ENCODE data around the gene GAREM2.

The GAREM2 gene

DNA sequence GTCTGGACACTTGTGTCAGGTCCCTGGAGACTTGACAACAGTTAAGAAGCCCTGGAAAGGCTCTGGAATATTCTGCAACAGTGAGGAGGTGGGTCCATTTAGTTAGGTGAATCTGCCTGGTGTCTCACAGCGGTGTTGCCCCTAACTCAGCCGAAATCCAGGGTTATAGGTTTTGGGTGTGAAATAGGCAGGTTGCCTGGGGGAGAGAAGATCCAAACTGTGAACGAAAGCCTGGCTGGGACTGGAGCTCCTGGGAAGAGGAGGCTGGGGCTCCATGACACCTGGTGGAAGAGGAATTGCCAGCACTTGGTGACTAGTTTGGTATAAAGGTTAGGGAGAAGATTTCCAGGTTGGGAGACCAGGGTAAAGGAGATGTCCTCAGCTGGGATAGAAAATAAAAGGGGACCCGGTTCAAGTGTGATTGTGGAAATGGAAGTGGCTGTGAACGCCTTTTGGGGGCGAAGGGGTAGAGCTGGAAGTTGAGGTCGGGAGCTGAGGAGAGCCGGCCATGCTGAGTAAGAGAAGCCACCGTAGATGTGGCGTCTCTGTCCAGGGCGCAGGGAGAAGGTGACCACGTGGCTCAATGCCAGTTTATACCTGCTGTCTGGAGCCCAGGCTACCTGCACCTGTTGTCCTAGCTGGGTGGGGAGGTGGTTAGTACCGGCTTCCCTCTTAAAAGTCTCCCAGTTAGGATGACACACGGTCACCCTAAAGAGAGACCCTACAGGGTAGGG is 3.0 kb upstream of the GAREM2 start:
- DNase-seq, result no peak

DNA sequence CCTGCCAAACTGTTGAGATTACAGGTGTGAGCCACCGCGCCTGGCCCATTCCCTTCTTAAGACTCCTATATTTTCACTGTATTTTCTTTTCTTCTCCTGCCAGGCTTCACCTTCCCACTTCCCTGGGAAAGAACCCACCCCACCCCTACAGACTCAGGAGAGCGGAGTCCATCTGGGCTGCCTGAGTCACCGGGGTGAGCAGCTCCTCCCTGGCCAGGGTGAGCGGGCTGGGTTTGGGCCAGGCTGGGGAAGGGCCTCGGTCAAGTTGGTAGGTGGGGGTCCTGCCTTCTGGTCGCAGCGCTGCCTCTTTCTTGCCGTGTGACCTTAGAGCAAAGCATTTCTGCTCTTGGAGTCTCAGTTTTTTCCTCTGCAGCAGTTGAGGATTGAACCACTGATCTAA is 2.1 kb upstream of the GAREM2 start:
- no peak for DNase-seq

DNA sequence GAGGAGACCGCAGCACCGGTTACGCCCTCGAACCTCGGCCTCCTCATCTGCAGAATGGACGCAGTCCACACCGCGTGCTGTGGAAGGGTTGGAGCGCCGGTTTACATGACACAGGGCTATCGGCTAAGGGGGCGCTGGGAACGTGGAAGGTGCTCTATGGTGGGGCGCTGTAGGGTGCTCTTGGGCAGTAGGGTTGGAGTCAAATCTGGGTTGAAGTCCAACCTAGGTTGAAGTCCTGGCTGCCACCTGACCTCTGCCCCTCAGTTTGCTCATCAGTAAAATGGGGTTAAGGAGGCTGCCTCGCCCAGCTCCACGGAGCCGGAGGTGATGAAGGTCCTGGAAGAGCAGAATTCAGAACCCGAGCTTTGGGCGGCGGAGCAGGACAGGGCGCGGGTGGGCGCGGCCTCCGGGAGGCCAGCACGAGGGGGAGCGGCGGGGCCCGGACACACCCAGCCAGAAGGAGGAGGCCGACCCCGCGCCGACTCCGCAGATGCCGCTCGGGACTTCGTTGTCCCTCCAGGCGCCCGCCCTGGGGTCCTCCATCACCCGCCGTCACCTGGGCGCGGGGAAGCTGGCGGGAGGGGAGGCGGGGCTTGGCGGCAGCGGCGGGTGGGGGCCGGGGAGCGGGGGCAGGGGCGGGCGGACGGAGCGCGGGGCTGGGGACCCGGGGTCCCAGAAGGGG is 558 bp upstream of the GAREM2 start:
- no peak for DNase-seq

DNA sequence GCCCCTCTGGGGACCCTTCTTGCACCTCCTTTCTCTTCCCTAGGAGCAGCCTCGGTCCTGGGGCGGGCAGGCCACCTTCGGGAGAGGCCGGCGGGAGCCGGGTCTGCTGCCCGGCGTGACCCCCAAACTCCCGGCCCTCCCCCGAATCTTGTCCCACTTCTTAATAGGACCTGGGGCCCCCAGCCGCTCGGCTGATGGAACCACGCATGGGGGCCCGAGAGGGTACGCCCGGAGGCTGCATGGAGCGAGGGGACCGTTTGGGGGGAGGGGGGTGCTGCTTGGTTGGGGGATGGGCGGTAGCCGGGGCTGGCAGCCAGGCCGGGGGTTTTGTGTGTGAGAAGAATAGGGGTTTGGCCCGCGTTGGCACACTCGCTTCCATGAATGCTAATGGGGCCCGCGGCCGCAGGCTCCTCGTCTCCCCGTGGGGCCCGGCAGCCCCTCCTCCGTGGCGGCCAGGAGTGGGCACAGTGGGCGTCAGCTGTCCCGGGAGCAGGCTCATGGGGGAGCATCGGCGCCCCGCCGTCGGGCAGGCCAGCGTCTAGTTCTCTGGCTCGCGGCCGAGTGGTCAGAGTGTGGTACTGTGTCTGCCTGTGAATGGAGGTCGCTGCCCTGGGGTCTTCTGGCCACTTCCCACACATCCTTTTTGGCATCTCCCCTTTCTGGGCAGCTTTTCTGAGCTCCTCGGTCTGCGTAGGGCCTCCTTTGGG is 1.0 kb downstream of the GAREM2 start:
- no peak for DNase-seq

DNA sequence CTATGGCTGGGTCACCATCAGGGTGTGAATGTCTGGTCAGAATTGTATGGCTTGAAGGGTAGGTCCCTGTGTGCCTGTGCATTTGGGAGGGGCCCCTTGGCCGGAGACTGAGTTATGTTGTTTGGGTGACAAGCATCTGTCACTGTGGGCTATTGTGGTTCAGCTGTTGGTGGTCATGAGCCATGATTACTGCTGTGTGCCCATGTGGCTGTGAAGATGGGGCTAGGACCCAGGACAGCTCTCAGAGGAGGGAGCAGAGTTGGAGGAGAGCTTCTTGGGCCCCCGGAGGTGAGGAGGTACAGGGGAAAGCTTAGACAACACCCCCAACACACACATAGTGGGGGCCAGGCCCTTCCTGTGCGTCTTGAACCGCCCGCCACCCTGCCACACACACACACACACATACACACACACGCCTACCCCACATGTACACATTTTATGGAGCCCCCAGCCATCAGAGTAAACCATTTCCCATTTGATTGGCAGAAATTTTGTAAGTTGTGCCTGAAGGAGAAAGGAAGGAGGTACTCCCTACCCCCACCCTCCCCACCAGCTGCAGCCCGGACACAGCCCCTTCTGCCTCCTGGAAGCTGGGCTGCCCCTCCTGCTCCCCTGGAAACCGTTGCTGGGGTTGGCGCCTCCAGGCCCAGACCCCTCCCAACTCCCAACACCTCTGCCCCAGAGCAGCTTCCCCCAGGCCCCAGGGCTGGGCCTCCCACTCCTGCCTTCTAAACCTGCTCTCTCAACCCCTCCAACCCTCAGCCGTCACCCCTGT is 2.0 kb downstream of the GAREM2 start:
- DNase-seq, result no peak

DNA sequence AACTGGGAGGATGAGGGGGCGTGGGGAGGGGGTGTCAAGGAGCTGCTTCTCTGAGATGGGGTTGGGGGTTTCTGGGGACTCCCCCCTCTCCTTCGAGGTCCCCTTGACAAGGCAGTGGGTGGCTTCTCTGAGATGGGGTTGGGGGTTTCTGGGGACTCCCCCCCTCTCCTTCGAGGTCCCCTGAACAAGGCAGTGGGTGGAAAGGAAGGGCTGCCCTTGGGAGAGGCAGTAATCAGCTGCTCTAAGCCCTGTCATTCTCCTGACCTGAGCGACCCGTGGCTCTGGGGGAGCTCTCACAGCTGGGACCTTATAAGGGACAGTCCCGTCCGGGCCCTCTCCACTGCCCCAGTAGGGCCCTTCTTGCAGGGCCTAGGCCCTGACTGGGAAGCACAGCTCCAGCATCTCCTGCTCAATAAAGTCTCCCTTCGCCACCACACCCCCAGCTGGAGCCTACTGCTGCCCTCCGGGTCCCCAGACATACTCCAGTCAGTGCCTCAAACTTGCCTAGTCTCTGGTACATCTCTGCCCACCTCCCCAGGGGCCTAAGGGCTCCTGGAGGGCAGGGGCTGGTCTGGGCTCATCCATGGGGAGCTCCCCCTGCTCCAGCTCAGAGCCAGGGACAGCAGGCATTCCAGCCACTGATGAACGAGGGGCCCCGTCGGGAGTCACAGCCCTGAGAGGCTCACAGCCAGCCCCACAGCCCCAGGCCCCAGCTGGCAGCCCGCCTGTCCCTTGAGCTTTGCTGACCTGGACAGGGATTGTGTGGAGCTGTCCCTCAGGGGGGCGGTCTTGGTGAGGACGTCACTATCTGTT is 2.8 kb downstream of the GAREM2 start:
- DNase-seq, result no peak

DNA sequence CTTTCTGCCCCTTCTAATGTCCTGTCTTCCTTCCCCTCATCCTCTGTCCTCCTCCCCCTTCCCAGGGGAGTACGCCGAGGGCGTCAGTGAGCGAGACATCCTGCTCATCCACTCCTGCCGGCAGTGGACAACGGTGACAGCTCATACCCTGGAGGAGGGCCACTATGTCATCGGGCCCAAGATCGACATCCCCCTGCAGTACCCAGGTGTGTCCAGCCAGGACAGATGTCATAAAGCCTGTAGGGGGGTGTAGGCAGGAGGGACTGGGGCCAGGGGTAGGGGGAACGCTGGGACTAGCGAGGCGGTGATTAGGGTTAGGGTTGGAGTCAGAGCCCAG is 3.4 kb downstream of the GAREM2 start:
- no peak for DNase-seq

DNA sequence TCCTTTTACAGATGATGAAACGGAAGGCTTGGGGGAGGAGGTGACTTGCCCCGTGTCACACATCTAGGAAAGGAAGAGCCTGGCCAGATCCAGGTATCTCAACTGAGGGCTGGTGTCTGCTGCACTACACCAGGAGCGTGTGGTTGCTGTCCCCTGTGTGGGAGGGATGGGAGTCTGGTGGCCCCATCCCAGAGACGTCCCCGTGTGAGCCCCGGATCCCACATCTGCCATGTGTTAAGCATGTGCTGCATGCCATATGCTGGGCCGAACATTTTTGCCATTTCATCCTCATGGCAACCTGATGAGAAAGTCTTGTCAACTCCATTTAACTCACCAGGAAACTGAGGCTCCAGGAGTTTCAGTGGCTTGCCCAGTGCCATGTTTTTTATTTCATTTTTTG is 4.2 kb downstream of the GAREM2 start:
- no peak for DNase-seq

DNA sequence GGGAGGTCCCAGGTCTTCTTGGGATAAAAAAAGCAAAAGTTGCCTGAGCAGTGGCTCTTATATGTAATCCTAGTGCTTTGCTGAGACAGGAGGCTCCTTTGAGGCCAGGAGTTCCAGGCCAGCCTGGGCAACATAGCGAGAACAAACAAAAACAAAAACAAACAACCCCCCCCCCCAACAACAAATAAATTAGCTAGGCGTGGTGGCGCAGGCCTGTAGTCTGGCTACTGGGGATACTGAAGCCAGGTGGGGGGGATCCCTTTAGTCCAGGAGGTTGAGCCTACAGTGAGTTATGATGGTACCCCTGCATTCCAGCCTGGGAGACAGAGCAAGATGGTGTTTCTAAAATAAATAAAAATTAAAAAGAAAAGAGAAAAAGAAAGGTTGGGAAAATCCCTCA is 5.4 kb downstream of the GAREM2 start:
- no peak for DNase-seq

DNA sequence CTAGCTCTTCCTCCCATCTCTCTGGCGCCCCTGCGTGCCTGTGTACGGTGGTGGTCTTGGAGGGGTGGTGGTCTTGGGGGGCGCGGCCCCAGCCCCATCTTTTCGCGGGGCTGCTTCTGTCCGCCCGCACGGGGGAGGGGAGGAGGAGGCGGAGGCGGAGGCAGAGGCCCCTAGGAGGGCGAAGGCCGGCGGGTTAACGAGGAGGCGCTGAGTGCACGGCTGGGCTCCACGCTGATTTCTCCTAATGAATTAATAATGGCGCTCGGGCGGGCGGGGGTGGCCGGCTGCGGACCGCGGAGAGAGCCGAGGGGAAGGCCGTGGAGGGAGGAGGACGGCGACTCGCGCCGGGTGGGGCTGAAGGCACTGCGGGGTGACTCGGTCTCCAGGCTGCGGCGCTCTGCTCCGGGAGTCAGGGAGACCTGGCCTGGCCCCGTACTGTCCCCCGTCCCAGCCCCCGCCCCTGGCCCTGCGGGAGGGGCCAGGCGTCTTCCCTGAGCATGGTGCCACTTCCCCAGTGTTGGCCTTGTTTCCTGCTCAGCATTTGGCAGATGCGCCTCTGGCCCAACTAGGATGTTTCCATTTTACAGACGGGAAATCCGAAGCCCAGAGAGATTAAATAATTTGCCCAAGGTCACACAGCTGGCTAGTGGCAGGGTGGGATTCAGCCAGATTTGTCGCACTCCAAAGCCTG is 6.0 kb downstream of the GAREM2 start:
- peak in 1 of 2 experiments; percentile 16 for DNase-seq

DNA sequence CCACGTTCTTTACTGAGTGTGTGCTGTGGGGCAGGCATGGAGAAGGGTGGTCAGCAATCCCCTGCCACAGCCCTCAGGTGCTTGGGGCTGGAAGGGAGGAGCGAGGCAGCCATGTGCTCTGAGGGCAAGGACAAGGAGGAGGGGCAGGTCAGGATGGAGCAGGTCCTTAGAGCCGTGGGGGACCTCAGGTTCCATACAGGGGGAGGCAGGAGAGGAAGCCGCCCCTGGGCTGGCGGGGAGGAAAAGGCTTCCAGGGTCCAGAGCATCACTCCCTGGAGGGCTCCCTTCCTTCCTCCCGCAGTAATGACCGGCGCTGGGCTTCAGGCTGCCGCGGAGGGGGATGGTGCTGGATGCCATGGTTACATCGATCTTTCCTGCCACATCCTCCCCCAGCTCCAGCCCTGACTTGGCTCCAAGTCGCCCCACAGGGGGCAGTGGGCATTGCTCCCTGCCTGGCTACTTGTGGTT is 6.6 kb downstream of the GAREM2 start:
- peak in 1 of 2 experiments; percentile 17 for DNase-seq

DNA sequence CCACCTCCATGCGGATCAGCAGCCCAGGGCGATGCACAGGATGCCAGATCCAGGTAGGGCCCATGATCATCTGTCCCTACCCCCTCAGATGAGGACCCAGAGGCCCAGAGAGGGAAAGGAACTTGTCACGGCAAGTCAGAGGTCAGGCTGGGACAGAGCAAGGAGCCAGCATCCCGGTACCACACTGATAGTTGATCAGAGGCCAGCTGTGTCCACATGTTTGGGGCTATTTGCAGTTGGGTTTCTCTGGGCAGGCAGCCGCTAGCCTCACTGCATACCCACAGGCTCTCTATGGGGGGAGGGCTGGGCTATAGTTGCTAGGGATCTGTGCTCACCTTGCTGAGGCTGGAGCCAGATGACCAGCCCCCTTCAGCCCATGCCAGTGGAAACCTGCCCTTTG is 9.6 kb downstream of the GAREM2 start:
- no peak for DNase-seq

DNA sequence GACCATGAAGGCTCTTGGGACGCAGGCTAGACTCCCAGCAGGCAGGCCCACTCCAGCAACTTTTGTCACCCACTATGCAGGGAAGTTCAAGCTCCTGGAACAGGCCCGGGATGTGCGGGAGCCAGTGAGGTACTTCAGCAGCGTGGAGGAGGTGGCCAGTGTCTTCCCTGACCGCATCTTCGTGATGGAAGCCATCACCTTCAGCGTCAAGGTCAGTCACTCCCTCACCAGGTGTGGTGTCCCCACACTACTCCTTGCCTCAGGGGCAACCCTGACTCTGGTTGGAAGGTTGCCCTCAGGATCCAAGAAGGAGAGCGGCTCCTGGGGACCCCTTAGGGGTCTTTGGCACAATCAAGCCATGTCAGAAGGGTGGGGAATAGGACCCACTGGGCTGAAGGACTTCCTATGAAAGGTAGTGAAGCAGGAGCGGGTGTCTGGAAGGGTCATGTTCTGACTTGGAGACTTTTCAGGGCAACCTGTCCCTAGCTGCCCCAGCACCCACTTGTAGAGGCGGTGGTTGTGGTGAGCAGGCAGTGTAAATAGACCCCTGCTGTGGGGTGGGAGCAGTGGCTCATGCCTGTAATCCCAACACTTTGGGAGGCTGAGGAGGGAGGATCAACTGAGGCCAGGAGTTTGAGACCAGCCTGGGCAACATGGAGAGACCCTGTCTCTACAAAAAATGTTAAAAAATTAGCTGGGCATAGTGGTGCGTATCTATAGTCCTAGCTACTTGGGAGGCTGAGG is 10.2 kb downstream of the GAREM2 start:
- DNase-seq, result no peak

DNA sequence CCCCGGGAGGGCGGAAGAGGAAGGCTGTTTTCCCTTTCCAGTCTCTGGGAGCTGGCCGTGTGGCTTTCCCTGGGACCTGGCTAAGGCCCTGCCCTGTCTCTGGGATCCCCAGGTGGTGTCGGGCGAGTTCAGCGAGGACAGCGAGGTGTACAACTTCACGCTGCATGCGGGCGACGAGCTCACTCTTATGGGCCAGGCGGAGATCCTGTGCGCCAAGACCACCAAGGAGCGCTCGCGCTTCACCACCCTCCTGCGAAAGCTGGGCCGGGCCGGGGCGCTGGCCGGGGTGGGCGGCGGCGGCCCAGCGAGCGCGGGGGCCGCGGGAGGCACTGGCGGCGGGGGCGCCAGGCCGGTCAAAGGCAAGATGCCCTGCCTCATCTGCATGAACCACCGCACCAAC is 11.2 kb downstream of the GAREM2 start:
- no peak for DNase-seq

DNA sequence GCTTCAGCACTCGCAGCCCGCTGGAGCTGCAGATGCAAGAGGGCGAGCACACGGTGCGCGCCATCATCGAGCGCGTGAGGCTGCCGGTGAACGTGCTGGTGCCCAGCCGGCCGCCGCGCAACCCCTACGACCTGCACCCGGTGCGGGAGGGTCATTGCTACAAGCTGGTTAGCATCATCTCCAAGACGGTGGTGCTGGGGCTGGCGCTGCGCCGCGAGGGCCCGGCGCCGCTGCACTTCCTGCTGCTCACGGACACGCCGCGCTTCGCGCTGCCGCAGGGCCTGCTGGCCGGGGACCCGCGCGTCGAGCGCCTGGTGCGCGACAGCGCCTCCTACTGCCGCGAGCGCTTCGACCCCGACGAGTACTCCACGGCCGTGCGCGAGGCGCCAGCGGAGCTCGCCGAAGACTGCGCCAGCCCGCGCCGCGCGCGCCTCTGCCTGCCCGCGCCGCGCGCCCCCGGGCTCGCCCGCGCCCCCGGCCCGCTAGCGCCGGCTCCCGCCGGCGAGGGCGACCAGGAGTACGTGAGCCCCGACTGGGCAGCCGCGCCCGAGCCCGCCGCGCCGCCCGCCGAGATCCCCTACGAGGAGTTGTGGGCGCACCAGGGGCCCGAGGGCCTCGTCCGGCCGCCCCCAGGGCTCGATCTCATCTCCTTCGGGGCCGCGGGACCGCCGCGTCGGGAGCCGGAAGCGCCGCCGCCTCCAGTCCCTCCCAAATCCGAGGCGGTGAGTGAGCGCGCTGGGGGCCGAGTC is 11.8 kb downstream of the GAREM2 start:
- peak; percentile 9 to 51 for DNase-seq

DNA sequence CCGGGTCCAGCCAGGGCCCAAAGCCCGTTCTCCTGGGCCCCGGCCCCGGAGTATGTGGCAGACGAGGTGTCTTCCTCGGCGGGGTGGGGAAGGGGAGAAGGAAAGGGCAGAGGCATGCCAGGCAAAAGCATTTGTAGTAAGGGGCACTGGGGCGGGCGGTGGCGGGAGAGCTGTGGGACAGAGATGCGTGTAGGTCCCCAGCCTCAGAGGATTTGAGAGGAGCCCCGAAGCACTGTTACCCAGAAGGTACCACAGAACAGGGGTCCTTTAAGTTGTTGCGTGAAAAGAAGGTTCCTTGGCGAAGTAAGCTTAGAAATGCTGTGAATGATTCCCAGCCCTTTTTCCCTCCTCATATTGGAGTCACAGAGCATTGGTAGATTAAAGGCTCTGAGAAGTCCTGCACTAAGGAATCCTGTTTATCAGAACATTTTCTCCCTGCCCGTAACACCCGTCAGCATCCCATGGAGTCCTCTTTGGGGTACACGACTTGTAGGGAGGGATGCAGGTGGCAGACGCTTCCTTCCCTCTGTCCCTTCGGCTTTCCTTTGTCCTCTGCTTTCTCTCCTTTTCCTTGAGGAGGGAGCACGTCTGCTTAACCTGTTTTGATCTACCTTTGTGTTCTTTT is 12.5 kb downstream of the GAREM2 start:
- DNase-seq, result no peak

DNA sequence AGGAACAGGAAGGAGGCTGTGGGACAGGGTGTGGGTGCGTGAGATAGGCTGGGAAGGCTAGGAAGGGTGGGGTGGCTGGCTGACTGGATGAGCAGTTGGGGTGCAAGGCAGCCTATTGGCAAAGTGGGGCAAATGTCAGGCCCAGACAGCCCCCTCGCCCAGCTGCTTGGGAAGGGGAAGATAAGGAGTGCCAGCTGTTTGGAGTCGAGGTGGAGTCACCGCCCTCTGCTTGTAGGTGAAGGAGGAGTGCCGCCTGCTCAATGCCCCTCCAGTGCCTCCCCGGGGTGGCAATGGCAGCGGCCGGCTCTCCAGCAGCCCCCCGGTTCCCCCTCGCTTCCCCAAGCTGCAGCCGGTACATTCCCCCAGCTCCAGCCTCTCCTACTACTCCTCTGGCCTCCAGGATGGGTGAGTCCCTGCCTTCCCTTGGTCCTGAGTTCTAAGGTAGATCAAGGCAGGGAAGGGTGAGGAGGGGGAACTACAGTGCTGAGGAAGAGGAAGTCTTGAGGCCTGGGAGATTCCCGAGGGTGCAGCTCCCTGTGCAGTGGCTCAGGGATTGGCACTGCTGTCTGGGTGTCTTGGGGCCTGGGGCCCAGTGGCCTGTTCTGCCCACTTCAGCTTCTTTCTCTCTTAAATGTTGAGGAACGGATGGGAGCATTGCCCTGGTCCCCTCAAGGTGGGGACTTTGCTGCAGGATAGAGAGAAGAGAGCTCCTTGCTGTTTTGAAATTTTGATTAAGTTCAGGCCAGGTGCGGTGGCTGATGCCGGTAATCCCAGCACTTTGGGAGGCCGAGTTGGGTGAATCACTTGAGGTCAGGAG is 13.3 kb downstream of the GAREM2 start:
- no peak for DNase-seq

DNA sequence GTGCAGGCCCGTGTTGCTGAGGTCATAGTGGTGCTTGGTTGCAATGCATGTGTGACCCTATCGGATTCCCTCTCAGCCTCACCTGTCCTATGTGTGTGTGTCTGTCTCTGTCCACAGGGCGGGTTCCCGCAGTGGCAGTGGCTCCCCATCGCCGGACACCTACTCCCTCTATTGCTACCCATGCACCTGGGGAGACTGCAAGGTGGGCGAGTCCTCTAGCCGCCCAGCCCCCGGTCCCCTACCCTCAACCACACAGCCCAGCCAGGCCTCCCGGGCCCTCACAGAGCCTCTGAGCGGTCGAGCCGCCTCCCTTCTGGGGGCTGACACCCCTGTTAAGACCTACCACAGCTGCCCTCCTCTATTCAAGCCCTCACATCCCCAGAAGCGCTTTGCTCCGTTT is 14.2 kb downstream of the GAREM2 start:
- no peak for DNase-seq

DNA sequence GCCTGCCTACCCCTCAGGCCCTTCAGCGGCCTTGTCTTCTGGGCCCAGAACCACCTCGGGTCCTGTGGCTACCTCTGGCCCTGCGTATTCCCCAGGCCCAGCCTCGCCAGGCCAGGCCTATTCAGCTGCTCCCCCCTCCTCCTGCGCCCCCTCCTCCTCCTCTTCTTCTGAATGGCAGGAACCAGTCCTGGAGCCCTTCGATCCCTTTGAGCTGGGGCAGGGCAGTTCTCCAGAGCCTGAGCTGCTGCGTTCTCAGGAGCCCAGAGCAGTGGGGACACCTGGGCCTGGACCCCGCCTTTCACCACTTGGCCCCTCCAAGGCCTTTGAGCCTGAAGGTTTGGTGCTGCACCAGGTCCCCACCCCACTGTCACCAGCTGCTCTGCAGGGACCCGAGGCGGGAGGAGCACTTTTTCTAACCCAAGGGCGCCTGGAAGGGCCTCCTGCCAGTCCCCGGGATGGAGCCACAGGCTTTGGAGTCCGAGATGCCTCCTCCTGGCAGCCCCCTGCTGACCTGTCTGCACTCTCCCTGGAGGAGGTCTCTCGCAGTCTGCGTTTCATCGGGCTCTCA is 14.7 kb downstream of the GAREM2 start:
- DNase-seq, result no peak

Measured in SHP77 (cell line).